Left cardiac atrium (tissue), 4 donors: ENCODE measurements around the gene TMEM150C. TPM values are rescaled to one million over a fixed set of nuclear protein-coding genes. Genes with fewer than 3 reads are reported as not detected.

Experiments used
- ATAC-seq, 2 donors: fragments of 200-7000 bp; cut with Tn5 transposase; one replicate each; pipeline ENCODE4 v1.9.1; 2020; ENCODE audit warnings: mild to moderate bottlenecking in 2 of 2, moderate library complexity in 2 of 2
- DNase-seq: peaks from one replicate; pipeline ENCODE4 v3.0.0-alpha.2; 2020
- intact Hi-C, 2 donors: fragments of 100-400 bp; cut with DNase I; formaldehyde crosslinking; loops; one replicate each; pipeline versions ENCODE4 v1.14.1 to v1.15.1; 2022 to 2023
- long read RNA-seq: library from polyadenylated mRNA; unstranded; transcript quantifications from one replicate; pipeline ENCODE4 v2.0.0, GENCODE V29; 2021
- total RNA-seq, 2 donors: library from RNA; stranded (reverse); fragmentation: NEBNext Ultra II Directional; extraction: Animal tissue kit (Norgen Biotek cat#: 25700); gene quantifications; one replicate each; pipeline ENCODE4 v1.2.1, GENCODE V29; 2021
- donor health status: DM: no; HTN: yes; CAD: no.
- donor health status: DM: no; HTN: yes; CAD: no; lungs with severe emphysema.
- donor health status: DM: yes; HTN: yes; CAD: no.
- donor health status: Dilated cardiomyopathy.

TMEM150C gene
- total RNA-seq, result 10 to 100 TPM; 12.1 to 12.8 TPM
- long read RNA-seq, transcript TMEM150C-201 (8 exons, 1,990 nt), result major isoform, 13 of 17 reads
- long read RNA-seq, partial matches to known transcripts, result 3 of 17 reads
- long read RNA-seq, other reads (novel, unspliced or antisense), result 0 of 17 reads

GRCh38 chr4:82561786-82562563, at the start of gene TMEM150C:
Gene TMEM150C (minus strand): TSS chr4:82561988. CDS start chr4:82504657, 57,331 bp downstream.
- peak; percentile 53 for DNase-seq
- intact Hi-C loops, result no loop called here
- peak; percentile 74 to 83 for ATAC-seq

DNA sequence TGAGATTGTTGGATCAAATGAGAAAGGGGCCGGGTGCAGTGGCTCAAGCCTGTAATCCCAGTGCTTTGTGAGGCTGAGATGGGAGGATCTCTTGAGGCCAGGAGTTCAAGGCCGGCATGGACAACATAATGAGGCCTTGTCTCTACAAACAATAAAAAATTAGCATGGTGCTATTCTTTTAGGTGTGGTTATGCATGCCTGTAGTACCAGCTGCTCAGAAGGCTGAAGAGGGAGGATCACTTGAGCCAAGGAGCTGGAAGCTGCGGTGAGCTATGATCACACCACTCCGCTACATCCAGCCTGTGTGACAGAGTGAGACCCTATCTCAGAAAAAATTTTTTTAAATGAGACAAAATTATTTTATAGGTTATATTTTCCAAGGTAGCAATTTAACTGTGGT, 49.7 kb upstream of the TMEM150C start:
- DNase-seq, result no peak
- ATAC-seq, result no peak
- intact Hi-C loops, result no loop called here

DNA sequence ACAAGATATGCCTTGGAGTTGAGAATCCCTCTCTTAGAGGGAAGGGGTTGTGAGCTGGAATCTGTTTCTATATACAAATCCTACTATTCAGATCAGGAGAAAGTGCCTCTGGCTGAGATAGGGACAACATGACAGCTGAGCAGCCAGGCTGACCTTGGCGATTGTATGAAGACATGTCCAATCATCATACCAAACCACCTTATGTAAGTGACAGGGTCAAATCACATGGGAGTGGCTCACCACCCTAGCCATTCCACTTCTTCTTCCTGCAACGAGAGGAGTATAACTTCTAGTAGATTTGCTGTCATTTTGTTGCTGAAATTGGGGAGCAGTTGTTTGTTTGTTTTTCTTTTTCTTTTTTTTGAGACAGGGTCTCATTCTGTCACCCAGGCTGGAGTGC, 48.3 kb upstream of the TMEM150C start:
- no peak for DNase-seq
- no peak for ATAC-seq
- intact Hi-C loops, result no loop called here

GRCh38 chr4:82606622-82607021, 44.8 kb upstream of the TMEM150C start:
- DNase-seq, result no peak
- ATAC-seq, result no peak
- intact Hi-C loops, result no loop called here

DNA sequence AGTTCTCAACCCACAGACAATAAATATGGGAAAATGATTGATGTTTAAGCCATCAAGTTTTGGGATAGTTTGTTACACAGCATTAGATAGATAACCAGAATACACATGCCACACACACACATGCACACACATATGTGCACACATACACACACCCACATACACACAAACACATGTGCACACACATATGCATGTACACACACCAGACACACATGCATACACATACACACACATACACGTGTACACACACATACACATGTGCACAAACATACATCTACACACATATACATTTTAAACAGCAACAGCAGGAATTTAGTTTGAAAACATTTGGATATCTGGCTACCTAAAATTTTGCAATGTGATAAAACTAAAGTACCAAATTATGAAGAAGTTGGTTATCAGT, 42.7 kb upstream of the TMEM150C start:
- ATAC-seq (no peak), DNase-seq (no peak)
- intact Hi-C loops, result no loop called here

GRCh38 chr4:82601242-82602015, 39.6 kb upstream of the TMEM150C start:
- intact Hi-C loops, result no loop called here
- ATAC-seq, result peak in 1 of 2 donors; percentile 44

GRCh38 chr4:82599336-82599735, 37.5 kb upstream of the TMEM150C start:
- no peak for ATAC-seq
- DNase-seq, result no peak
- intact Hi-C loops, result no loop called here

More at GRCh38 chr4:82601242-82602015, 39.6 kb upstream of the TMEM150C start:
- no peak for DNase-seq

- intact Hi-C loops, result no loop called here
- no peak for DNase-seq
- no peak for ATAC-seq
Observed at GRCh38 chr4:82594456-82594855, 32.7 kb upstream of the TMEM150C start.

DNA sequence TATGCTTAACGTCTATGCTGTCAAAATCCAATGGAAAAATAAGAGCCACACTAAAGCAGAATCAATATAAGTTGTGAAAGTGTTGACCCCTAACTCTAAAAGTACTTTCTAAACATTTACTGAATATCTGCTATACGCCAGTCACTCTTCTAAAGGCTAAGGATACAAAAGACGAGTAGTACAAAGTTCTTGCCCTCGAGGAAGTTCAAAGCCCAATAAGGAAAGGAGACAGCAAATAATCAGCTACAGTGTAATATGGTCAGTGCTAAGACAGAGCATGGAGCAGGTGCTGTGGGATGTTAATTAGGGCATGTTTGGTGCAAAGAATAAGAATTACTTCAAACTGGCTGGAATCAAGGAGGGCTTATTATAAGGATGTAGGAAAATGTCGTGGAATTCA, 31.6 kb upstream of the TMEM150C start:
- DNase-seq, result no peak
- ATAC-seq, result no peak
- intact Hi-C loops, result no loop called here

GRCh38 chr4:82592639-82593038, 30.9 kb upstream of the TMEM150C start:
- intact Hi-C loops, result no loop called here
- DNase-seq (no peak), ATAC-seq (no peak)

DNA sequence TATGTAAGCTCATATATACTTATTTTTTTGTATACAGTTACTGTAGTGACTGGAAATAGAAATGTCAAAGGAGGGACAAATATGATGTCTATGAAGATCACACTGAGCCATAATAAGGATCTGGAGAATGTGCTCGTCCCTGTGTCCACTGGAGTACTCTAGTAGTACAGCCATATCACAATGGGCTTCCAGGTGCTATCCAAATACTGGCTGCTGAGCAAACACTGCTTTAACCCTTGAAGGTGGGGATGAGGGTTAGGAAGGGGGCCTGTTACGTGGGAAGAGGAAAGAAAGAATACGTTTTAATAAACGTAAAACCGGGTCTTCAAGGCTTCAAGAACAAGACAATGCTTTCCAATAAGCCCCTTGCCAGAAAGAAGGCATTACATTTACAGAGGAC, 29.8 kb upstream of the TMEM150C start:
- no peak for ATAC-seq
- intact Hi-C loops, result no loop called here
- DNase-seq, result no peak

DNA sequence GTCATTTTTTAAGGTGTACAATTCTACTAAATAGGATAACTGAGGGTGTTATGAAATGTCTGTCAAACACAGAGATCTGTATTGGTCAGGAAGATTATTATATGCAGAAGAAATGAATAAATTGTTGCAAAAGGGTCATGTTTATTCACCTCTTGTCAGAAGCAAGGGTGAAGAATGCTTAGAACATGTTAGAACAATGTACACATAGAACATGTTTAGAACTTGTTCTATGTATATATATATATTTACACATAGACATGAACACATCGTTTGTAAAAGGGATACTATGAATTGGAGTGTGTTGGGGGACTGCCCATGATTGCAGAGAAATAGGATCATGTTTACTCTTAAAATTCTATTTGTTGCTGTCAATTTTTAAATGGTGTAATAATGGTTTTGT, 28.0 kb upstream of the TMEM150C start:
- no peak for DNase-seq
- intact Hi-C loops, result no loop called here
- no peak for ATAC-seq

DNA sequence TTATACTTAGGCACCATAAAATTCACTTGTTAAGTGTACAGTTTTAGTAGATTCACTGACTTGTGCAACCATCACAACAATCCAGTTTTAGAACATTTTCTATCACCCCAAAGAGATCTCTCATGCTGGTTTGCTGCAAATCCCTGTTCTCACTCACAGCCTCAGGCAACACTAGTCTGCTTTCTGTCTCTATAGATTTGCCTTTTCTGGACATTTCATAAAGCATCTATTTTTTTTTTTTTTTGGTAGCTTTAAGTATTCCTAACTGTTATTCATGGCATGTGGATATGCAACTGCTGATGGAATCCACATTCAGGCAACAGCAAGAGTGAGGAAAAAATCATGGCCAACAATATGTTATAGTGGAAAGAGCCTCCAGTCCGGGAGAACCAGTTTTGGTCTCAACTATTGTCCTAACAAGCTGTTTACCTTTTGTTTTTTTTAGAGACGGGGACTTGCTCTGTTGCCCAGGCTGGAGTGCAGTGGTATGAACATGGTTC, 27.0 kb upstream of the TMEM150C start:
- ATAC-seq (no peak), DNase-seq (no peak)
- intact Hi-C loops, result no loop called here

DNA sequence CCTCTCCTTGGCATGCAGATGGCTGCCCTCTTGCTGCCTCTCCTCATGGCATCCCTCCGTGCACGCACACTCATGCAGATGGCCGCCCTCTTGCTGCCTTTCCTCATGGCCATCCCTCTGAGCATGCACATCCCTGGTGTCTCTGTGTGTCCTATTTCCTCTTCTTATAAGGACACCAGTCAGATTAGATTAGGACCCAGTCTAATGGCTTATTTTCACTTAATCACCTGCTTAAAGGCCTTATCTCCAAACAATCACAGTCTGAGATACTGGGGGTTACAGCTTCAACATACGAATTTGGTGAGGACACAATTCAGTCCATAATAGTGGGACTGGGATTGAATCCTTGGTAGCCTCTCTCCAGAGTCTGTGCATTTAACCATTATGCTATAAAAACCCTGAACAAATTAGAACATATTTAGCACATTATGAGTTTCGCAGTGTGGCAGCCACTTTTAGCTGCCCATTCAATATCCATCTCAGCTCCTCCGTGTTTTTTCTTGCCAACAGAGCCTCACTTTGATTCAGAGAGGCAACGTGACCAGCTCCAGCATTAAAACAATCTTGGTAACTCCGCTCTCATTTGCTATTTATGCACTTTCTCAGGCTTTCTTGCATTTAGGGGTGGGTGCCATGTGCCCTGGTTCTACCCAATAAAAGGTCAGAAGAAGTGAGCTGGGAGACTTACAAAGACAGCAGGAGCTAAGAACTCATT, 26.2 kb upstream of the TMEM150C start:
- intact Hi-C loops, result no loop called here
- no peak for ATAC-seq

DNA sequence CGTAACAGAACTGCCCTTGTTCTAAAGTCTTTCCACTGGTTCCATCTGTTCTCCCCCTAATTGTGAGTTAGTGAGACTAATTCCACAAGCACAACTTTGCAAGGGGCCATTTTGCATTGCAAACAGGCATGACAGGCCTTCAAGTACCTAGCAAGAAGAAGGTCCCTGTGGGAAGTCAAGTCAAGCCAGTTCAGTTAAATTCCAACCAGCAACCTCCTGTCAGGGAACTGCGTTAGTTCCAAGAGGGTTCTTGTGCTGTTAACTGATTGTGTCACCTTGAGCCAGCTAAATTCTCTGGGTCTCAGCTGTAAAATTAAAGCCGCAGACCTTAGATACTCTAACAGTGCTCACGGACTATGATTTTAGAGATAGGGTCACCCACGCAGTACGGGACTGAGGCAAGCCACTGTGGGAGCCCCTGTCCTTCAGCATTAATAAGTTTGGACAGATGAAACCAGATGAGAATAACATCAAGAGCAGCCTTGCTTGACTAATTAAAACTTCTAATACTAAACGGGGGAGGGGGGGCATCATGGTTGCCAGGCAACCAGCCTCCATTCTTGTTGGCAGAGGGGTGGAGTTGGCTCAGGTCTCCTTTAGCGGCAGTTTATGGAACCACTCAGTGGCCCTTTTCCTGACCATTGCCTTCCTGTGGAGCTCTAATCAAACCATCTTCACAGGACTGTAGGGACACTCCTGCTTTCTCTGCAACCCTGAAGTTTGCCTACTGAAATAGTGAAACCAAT, 24.1 kb upstream of the TMEM150C start:
- intact Hi-C loops, result no loop called here
- ATAC-seq (no peak), DNase-seq (no peak)

More for the DNA sequence above, 26.2 kb upstream of the TMEM150C start:
- DNase-seq, result no peak

DNA sequence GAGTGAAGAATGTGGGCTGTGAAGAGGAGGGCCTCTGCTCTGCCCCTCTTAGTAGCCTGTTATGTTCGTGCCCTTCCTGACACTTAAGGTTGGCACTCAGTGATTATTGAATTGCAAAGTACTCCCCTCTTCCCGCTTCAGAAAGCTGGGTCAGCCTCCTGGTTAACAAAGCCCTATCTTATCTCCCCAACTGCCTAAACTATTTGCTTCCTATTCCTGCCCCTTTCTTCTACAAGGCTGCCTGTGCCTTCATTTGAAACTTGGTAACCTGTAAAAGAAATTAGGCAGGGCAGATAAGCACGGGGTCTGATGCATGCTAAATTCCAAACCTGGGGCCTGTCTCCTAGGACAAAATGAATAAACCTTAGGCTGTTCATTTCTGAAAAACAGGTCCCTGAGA, 23.1 kb upstream of the TMEM150C start:
- DNase-seq, result no peak
- intact Hi-C loops, result no loop called here
- no peak for ATAC-seq

- intact Hi-C loops, result no loop called here
- no peak for DNase-seq
- ATAC-seq, result no peak
Observed at GRCh38 chr4:82583897-82584587, 22.3 kb upstream of the TMEM150C start.

DNA sequence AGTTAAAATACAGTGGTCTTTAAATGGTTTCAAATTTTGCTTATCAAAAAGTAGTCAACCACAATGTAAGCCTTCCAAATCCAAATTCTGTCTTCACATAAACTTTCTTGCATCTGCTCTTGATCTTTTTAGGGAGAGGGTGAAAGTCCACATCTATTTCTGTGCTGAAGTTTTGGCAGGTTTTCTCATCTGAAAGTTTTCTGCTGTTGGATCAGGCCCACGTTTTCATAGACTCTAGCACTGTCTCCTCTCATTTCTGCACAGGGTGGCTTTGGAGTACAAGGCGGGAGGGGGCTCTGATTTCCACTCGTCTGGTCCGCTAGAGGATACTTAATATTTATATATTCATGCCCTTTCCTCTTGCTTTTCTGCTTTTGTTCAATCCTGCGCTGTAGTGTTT, 18.1 kb upstream of the TMEM150C start:
- intact Hi-C loops, result no loop called here
- ATAC-seq (no peak), DNase-seq (no peak)
